ENCODE measurements around the gene KRTAP19-4. TPM values are rescaled to one million over a fixed set of nuclear protein-coding genes. Genes with fewer than 3 reads are reported as not detected.

Gene KRTAP19-4
- total RNA-seq, 1 donor from 2014 or later: not detected

- Histone ChIP-seq H3K27ac (no peak overlapping the region), H3K4me3 (no peak overlapping the region), H3K27me3 (ENCODE audit: low read depth) (no peaks in the 10 kb centered on the region), H3K9me3 (no peaks in the 10 kb centered on the region), H3K4me1 (no peaks in the 10 kb centered on the region), H3K36me3 (no peaks in the 10 kb centered on the region)
- ATAC-seq (no peak), DNase-seq (no peak)
- intact Hi-C loops (cut with DNase I): no loop called here
- TF ChIP-seq CTCF (IDR thresholded peaks at IDR 0.05): no peak
These were observed 48.5 kb downstream of the KRTAP19-4 start for GRCh38 chr21:30448514-30448913.

GRCh38 chr21:30447056-30447455 is 49.9 kb downstream of the KRTAP19-4 start:
- intact Hi-C loops (cut with DNase I): no loop called here
- no peaks in the 10 kb centered on the region for H3K4me1 ChIP-seq

More at GRCh38 chr21:30447056-30447455, 49.9 kb downstream of the KRTAP19-4 start:
- Histone ChIP-seq H3K4me3 (no peak overlapping the region), H3K9me3 (no peaks in the 10 kb centered on the region), H3K27ac (no peak overlapping the region), H3K27me3 (ENCODE audit: low read depth) (no peaks in the 10 kb centered on the region), H3K36me3 (no peaks in the 10 kb centered on the region)
- TF ChIP-seq CTCF (IDR thresholded peaks at IDR 0.05): no peak
- no peak for ATAC-seq
- DNase-seq: no peak

Other genes with a start within 250 kb of the KRTAP19-4 start
- gene KRTAP24-1, start 214.2 kb downstream of the KRTAP19-4 start, total RNA-seq: not detected
- not detected for gene KRTAP25-1, start 207.7 kb downstream of the KRTAP19-4 start, total RNA-seq
- gene KRTAP26-1, start 176.8 kb downstream of the KRTAP19-4 start, total RNA-seq: not detected
- gene KRTAP27-1, start 159.5 kb downstream of the KRTAP19-4 start, total RNA-seq: not detected
- not detected for gene KRTAP23-1, start 148.6 kb downstream of the KRTAP19-4 start, total RNA-seq
- not detected for gene KRTAP13-2, start 124.9 kb downstream of the KRTAP19-4 start, total RNA-seq
- gene KRTAP13-1, start 101.1 kb downstream of the KRTAP19-4 start, total RNA-seq: not detected
- gene KRTAP13-3, start 71.2 kb downstream of the KRTAP19-4 start, total RNA-seq: not detected
- gene KRTAP13-4, start 66.9 kb downstream of the KRTAP19-4 start, total RNA-seq: not detected
- not detected for gene KRTAP15-1, start 56.9 kb downstream of the KRTAP19-4 start, total RNA-seq
- gene KRTAP19-1, start 16.8 kb downstream of the KRTAP19-4 start, total RNA-seq: not detected
- not detected for gene KRTAP19-2, start 9.7 kb downstream of the KRTAP19-4 start, total RNA-seq
- gene KRTAP19-3, start 5.2 kb downstream of the KRTAP19-4 start, total RNA-seq: not detected
- not detected for gene KRTAP19-5, start 5.0 kb upstream of the KRTAP19-4 start, total RNA-seq
- gene KRTAP19-6, start 44.7 kb upstream of the KRTAP19-4 start, total RNA-seq: not detected
- gene KRTAP19-7, start 64.1 kb upstream of the KRTAP19-4 start, total RNA-seq: not detected
- gene KRTAP22-2, start 93.2 kb upstream of the KRTAP19-4 start, total RNA-seq: not detected
- gene KRTAP6-3, start 95.3 kb upstream of the KRTAP19-4 start, total RNA-seq: not detected
- gene KRTAP6-2, start 101.7 kb upstream of the KRTAP19-4 start, total RNA-seq: not detected
- not detected for gene KRTAP22-1, start 103.9 kb upstream of the KRTAP19-4 start, total RNA-seq
- not detected for gene KRTAP6-1, start 116.8 kb upstream of the KRTAP19-4 start, total RNA-seq
- not detected for gene KRTAP20-1, start 119.3 kb upstream of the KRTAP19-4 start, total RNA-seq
- not detected for gene KRTAP20-4, start 123.5 kb upstream of the KRTAP19-4 start, total RNA-seq
- not detected for gene KRTAP20-2, start 138.0 kb upstream of the KRTAP19-4 start, total RNA-seq
- gene KRTAP20-3, start 145.7 kb upstream of the KRTAP19-4 start, total RNA-seq: not detected
- not detected for gene KRTAP21-3, start 221.6 kb upstream of the KRTAP19-4 start, total RNA-seq

Measured in lower lobe of right lung (tissue), 2 donors.